NT2/D1 (cell line): ENCODE measurements around the gene APOM.

Experiments
- SUZ12 ChIP-seq: IDR thresholded peaks from 2 replicates; pipeline ENCODE4 v1.6.1; 2011; ENCODE audit not compliant: insufficient read length, insufficient read depth; ENCODE audit errors: extremely low read depth
- YY1 ChIP-seq: IDR thresholded peaks from 2 replicates; pipeline ENCODE4 v1.6.1; 2011; ENCODE audit not compliant: insufficient read length, insufficient read depth
- ZNF274 ChIP-seq: IDR thresholded peaks from 2 replicates; pipeline ENCODE4 v1.6.1; 2011; ENCODE audit warnings: mild to moderate bottlenecking, low read depth, low read length

- TF ChIP-seq SUZ12 (no peak), ZNF274 (no peak), YY1 (no peak)
Measured at GRCh38 chr6:31687860-31688693, 32.4 kb downstream of the APOM start.
